Mesendoderm (in vitro differentiated cells): Measurements from ENCODE around the gene NFIC.

Experiments used
- DNase-seq: peaks from one replicate; pipeline ENCODE4 v3.0.0; 2013
- H2AK5ac ChIP-seq: 2 replicates; pipeline ENCODE4 v1.6.1; 2013; ENCODE audit warnings: low read length, inconsistent platforms
- H2BK120ac ChIP-seq: 2 replicates; pipeline ENCODE4 v1.6.1; 2013; ENCODE audit warnings: low read depth, mild to moderate bottlenecking, low read length, moderate library complexity, mixed read lengths
- H2BK15ac ChIP-seq: replicated peaks from 2 replicates; pipeline ENCODE4 v1.6.1; 2013; ENCODE audit warnings: low read depth, mild to moderate bottlenecking, moderate library complexity
- H2BK5ac ChIP-seq: 2 replicates; pipeline ENCODE4 v1.6.1; 2013; ENCODE audit warnings: low read length, inconsistent platforms
- H3K18ac ChIP-seq: 2 replicates; pipeline ENCODE4 v1.6.1; 2013; ENCODE audit warnings: mild to moderate bottlenecking, low read length, mixed read lengths
- H3K23ac ChIP-seq: one replicate; pipeline ENCODE4 v1.6.1; 2013; ENCODE audit warnings: low read length
- H3K27ac ChIP-seq: 2 replicates; pipeline ENCODE4 v1.5.1; 2013; ENCODE audit warnings: low read depth, mild to moderate bottlenecking, inconsistent platforms, low read length, moderate library complexity
- H3K27me3 ChIP-seq: 2 replicates; pipeline ENCODE4 v1.6.1; 2013; ENCODE audit warnings: low read length, control low read depth, mild to moderate bottlenecking, inconsistent platforms; ENCODE audit not compliant: insufficient read depth, poor library complexity
- H3K36me3 ChIP-seq: 2 replicates; pipeline ENCODE4 v1.6.1; 2013; ENCODE audit warnings: low read length, inconsistent platforms; ENCODE audit not compliant: control insufficient read depth, insufficient read depth
- H3K4ac ChIP-seq: one replicate; pipeline ENCODE4 v1.6.1; 2013; ENCODE audit warnings: low read depth, mild to moderate bottlenecking, low read length, moderate library complexity
- H3K4me1 ChIP-seq: 2 replicates; pipeline ENCODE4 v1.6.1; 2013; ENCODE audit warnings: low read depth, low read length, inconsistent platforms; ENCODE audit not compliant: control insufficient read depth
- H3K4me2 ChIP-seq: 2 replicates; pipeline ENCODE4 v1.6.1; 2013; ENCODE audit warnings: low read length
- H3K4me3 ChIP-seq: 2 replicates; pipeline ENCODE4 v1.5.1; 2013; ENCODE audit warnings: mild to moderate bottlenecking, low read length
- H3K56ac ChIP-seq: one replicate; pipeline ENCODE4 v1.6.1; 2013; ENCODE audit warnings: low read length
- H3K79me1 ChIP-seq: 2 replicates; pipeline ENCODE4 v1.6.1; 2013; ENCODE audit warnings: low read length, inconsistent platforms
- H3K79me2 ChIP-seq: 2 replicates; pipeline ENCODE4 v1.6.1; 2013; ENCODE audit warnings: mild to moderate bottlenecking, low read length; ENCODE audit not compliant: control insufficient read depth, insufficient read depth
- H3K9ac ChIP-seq: 2 replicates; pipeline ENCODE4 v1.6.1; 2013; ENCODE audit warnings: low read length, inconsistent platforms
- H4K5ac ChIP-seq: one replicate; pipeline ENCODE4 v1.6.1; 2013; ENCODE audit warnings: low read length
- H4K8ac ChIP-seq: one replicate; pipeline ENCODE4 v1.6.1; 2013; ENCODE audit warnings: low read depth, mild to moderate bottlenecking, control low read depth, low read length, moderate library complexity
- WGBS: extraction: QIAGEN DNeasy Blood & Tissue Kit; methylation state at CpG from one replicate; pipeline ENCODE4 v1.1.7; 2013; ENCODE audit warnings: low lambda C conversion rate, missing lambda C conversion rate; ENCODE audit not compliant: insufficient coverage; ENCODE audit errors: extremely low coverage; 5-methylcytosine and 5-hydroxymethylcytosine counted together

Gene NFIC

DNA sequence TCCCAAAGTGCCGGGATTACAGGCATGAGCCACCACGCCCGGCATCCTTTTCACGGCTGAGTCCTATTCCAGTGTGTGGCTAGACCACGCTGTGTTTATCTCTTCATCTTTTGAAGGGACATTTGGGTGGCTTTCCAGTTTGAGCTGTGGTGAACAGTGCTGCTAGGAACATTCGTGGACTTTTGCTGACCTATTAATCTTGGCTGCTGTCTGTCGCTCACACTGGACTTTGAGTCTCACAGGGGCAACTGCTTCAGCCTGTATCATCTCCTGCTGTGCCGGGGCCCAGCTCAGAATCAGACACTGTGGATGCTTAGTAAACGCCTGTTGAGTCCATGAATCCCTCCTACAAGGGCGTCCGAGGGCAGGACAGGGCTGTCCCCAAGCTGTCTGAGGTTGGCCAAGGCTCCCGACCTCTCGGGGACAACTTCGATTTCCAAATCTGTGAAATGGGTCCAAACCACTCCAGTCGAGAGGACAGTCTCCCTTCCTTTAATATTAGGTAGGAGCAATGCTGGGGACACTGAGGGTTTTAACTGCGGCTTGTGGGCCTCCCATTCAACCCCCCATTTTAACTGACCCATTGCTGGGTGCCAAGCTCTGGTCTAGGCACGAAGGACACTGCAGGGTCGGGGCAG, 65.5 kb downstream of the NFIC start:
- H2AK5ac ChIP-seq: no peak overlapping the region
- no peak overlapping the region for H4K8ac ChIP-seq
- H3K4ac ChIP-seq: no peak overlapping the region
- no peak overlapping the region for H3K23ac ChIP-seq
- no peak overlapping the region for H3K4me3 ChIP-seq
- no peak overlapping the region for H2BK120ac ChIP-seq
- H2BK15ac ChIP-seq: no peak overlapping the region
- no peak overlapping the region for H3K9ac ChIP-seq
- H3K56ac ChIP-seq: no peak overlapping the region
- H3K4me1 ChIP-seq: peaks cover 2% of the 10 kb centered on the region
- H3K27ac ChIP-seq: no peak overlapping the region
- H3K79me1 ChIP-seq: no peaks in the 10 kb centered on the region
- no peaks in the 10 kb centered on the region for H3K27me3 ChIP-seq
- H2BK5ac ChIP-seq: no peak overlapping the region
- no peak overlapping the region for H4K5ac ChIP-seq
- DNase-seq: no peak
- H3K36me3 ChIP-seq: no peaks in the 10 kb centered on the region
- no peak overlapping the region for H3K4me2 ChIP-seq
- no CpG with 5 or more reads among the region's 18 CpGs for WGBS
- H3K79me2 ChIP-seq: no peaks in the 10 kb centered on the region
- H3K18ac ChIP-seq: no peak overlapping the region

DNA sequence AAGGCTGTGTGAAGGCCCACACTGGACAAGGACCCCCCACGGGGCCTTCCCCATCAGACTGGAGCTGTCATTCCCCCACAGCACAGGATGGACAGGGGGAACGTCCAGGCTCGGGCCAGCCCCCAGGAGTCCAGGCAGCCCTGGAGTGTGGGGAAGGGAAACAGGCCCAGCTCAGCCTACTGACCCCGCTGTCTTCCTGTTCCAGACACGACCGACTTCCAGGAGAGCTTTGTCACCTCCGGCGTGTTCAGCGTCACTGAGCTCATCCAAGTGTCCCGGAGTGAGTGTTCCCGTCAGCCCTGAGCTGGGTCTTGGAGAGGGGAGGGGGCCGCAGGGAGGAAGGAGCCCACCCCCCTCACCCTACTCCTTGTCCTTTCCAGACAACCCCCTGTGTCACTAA, 66.9 kb downstream of the NFIC start:
- H3K27me3 ChIP-seq: no peaks in the 10 kb centered on the region
- no peak overlapping the region for H3K56ac ChIP-seq
- no peak overlapping the region for H3K4me2 ChIP-seq
- H2AK5ac ChIP-seq: no peak overlapping the region
- WGBS: no CpG with 5 or more reads among the region's 12 CpGs
- no peak overlapping the region for H2BK5ac ChIP-seq
- H4K8ac ChIP-seq: no peak overlapping the region
- H2BK15ac ChIP-seq: no peak overlapping the region
- H3K4me1 ChIP-seq: peaks cover 2% of the 10 kb centered on the region
- no peak overlapping the region for H3K27ac ChIP-seq
- no peaks in the 10 kb centered on the region for H3K36me3 ChIP-seq
- H3K4ac ChIP-seq: no peak overlapping the region
- H3K9ac ChIP-seq: no peak overlapping the region
- no peak overlapping the region for H3K23ac ChIP-seq
- H3K79me2 ChIP-seq: no peaks in the 10 kb centered on the region
- H3K18ac ChIP-seq: no peak overlapping the region
- H3K79me1 ChIP-seq: no peaks in the 10 kb centered on the region
- no peak overlapping the region for H4K5ac ChIP-seq
- no peak for DNase-seq
- H2BK120ac ChIP-seq: no peak overlapping the region
- no peak overlapping the region for H3K4me3 ChIP-seq

DNA sequence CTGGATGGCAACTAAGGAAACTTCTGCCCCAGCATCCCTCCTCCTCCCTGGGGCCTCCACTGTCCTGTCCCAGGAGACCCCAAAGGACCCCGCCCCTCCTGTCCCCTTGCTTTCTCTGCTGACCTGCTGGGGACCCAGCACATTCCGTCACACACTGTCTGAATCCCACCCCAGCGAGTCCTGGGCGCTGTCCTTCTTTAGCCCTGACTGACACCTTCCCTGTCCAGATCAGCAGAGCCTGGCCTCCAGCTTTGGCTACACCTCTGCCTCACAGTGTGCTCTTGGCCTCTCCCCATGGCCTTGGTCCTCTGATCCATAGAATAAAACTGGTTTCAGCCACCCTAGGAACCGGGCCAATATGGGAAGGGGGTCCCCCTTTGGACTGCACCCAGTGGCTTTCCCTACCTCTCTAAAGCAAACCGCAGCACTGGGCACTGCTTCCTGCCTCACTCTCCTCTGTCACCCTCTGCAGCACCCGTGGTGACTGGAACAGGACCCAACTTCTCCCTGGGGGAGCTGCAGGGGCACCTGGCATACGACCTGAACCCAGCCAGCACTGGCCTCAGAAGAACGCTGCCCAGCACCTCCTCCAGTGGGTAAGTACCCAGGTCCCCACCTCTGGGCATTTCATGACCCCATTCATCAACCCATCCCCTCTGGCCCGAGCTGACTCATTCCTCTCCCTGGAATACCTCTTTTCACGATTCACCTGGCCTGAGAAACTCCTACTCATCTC, 67.6 kb downstream of the NFIC start:
- Histone ChIP-seq H3K4me3 (no peak overlapping the region), H4K8ac (no peak overlapping the region), H3K18ac (no peak overlapping the region), H2AK5ac (no peak overlapping the region), H4K5ac (no peak overlapping the region), H3K9ac (no peak overlapping the region), H3K27ac (no peak overlapping the region), H3K4me1 (peaks cover 2% of the 10 kb centered on the region), H3K27me3 (no peaks in the 10 kb centered on the region), H2BK15ac (no peak overlapping the region), H3K36me3 (no peaks in the 10 kb centered on the region), H2BK120ac (no peak overlapping the region), H2BK5ac (no peak overlapping the region), H3K79me2 (no peaks in the 10 kb centered on the region), H3K4me2 (no peak overlapping the region), H3K4ac (no peak overlapping the region), H3K56ac (no peak overlapping the region), H3K23ac (no peak overlapping the region), H3K79me1 (no peaks in the 10 kb centered on the region)
- no peak for DNase-seq
- no CpG with 5 or more reads among the region's 11 CpGs for WGBS

- WGBS: no CpG with 5 or more reads among the region's 67 CpGs
Observed at GRCh38 chr19:3434630-3435553, 68.5 kb downstream of the NFIC start.

GRCh38 chr19:3440082-3440481, 73.7 kb downstream of the NFIC start:
- H2AK5ac ChIP-seq: no peak overlapping the region
- no peak overlapping the region for H3K4me3 ChIP-seq
- no peak overlapping the region for H3K4me2 ChIP-seq
- H3K23ac ChIP-seq: no peak overlapping the region
- no peak overlapping the region for H3K27ac ChIP-seq
- no peaks in the 10 kb centered on the region for H3K36me3 ChIP-seq
- WGBS: no CpG with 5 or more reads among the region's 13 CpGs
- no peak overlapping the region for H4K5ac ChIP-seq
- H3K56ac ChIP-seq: no peak overlapping the region
- H3K79me1 ChIP-seq: no peaks in the 10 kb centered on the region
- peaks cover 6% of the 10 kb centered on the region for H3K4me1 ChIP-seq
- no peak overlapping the region for H2BK5ac ChIP-seq
- H2BK120ac ChIP-seq: no peak overlapping the region
- H3K18ac ChIP-seq: no peak overlapping the region
- no peaks in the 10 kb centered on the region for H3K27me3 ChIP-seq
- H3K79me2 ChIP-seq: no peaks in the 10 kb centered on the region
- peak; percentile 74 for DNase-seq
- H2BK15ac ChIP-seq: no peak overlapping the region
- H4K8ac ChIP-seq: no peak overlapping the region
- no peak overlapping the region for H3K9ac ChIP-seq
- no peak overlapping the region for H3K4ac ChIP-seq

More at GRCh38 chr19:3434630-3435553, 68.5 kb downstream of the NFIC start:
- Histone ChIP-seq H2BK5ac (peak overlapping the region; percentile 99), H3K79me1 (no peaks in the 10 kb centered on the region), H3K56ac (peak overlapping the region; percentile 99), H3K4me1 (peaks cover 2% of the 10 kb centered on the region), H3K9ac (peak overlapping the region; percentile 92), H3K79me2 (no peaks in the 10 kb centered on the region), H4K5ac (peak overlapping the region; percentile 33), H2BK15ac (no peak overlapping the region), H2AK5ac (no peak overlapping the region), H3K4ac (peak overlapping the region; percentile 59), H3K27me3 (no peaks in the 10 kb centered on the region), H3K36me3 (no peaks in the 10 kb centered on the region), H3K23ac (no peak overlapping the region), H3K27ac (peak overlapping the region; percentile 50), H3K4me2 (peak overlapping the region; percentile 70), H2BK120ac (no peak overlapping the region), H3K4me3 (peak overlapping the region; percentile 75), H3K18ac (peak overlapping the region; percentile 57), H4K8ac (no peak overlapping the region)
- DNase-seq: peak; percentile 97
